H1 (cell line): ENCODE measurements around the gene SEMA5B. TPM values are rescaled to one million over a fixed set of nuclear protein-coding genes. Genes with fewer than 3 reads are reported as not detected.

ENCODE experiments used
- CTCF ChIA-PET: fragments of 300-600 bp; sonication (Branson Sonifier 250); formaldehyde crosslinking; loops from one replicate; lab custom pipeline; 2021; ENCODE audit not compliant: partially characterized antibody; lab: Charles Lee
- POLR2A ChIA-PET: fragments of 300-600 bp; sonication (Branson Sonifier 250); formaldehyde crosslinking; loops from one replicate; lab custom pipeline; 2021; ENCODE audit warnings: inconsistent platforms; ENCODE audit not compliant: partially characterized antibody; lab: Charles Lee
- DNase-seq, 2 experiments: peaks; one replicate each; pipeline versions ENCODE4 v3.0.0 to v3.0.0-alpha.2; 2010 to 2022; ENCODE audit warnings: low spot score in 2 of 2, low read depth in 1 of 2, mixed read lengths in 1 of 2
- FAIRE-seq: peaks from 2 replicates; lab custom pipeline; 2011; peaks lifted over from hg19 to GRCh38; lab: Jason Lieb, UNC
- H2AFZ ChIP-seq: 2 replicates; pipeline ENCODE4 v1.8.1; 2012; ENCODE audit warnings: low read length, inconsistent platforms
- H2AK5ac ChIP-seq: 2 replicates; pipeline ENCODE4 v1.6.1; 2013; ENCODE audit warnings: low read depth, low read length
- H2BK120ac ChIP-seq: replicated peaks from 2 replicates; pipeline ENCODE3; 2013; ENCODE audit warnings: low read depth, low read length, inconsistent platforms
- H2BK12ac ChIP-seq: 2 replicates; pipeline ENCODE4 v1.6.1; 2013; ENCODE audit warnings: low read depth, low read length
- H2BK15ac ChIP-seq: 2 replicates; pipeline ENCODE4 v1.6.1; 2013; ENCODE audit warnings: low read length
- H2BK20ac ChIP-seq: 2 replicates; pipeline ENCODE4 v1.6.1; 2013; ENCODE audit warnings: low read length
- H2BK5ac ChIP-seq: 2 replicates; pipeline ENCODE4 v1.6.1; 2013; ENCODE audit warnings: low read depth, low read length
- H3K14ac ChIP-seq: 2 replicates; pipeline ENCODE4 v1.6.1; 2013; ENCODE audit warnings: inconsistent platforms; ENCODE audit not compliant: insufficient read length
- H3K18ac ChIP-seq: 2 replicates; pipeline ENCODE4 v1.6.1; 2013; ENCODE audit warnings: low read length; ENCODE audit errors: extremely low read depth
- H3K23ac ChIP-seq: 2 replicates; pipeline ENCODE4 v1.6.1; 2013; ENCODE audit warnings: inconsistent platforms; ENCODE audit not compliant: insufficient read length
- H3K23me2 ChIP-seq: 2 replicates; pipeline ENCODE4 v1.6.1; 2013; ENCODE audit warnings: low read depth, low read length
- H3K27ac ChIP-seq: 2 replicates; pipeline ENCODE4 v1.6.1; 2011; ENCODE audit warnings: low read depth, low read length, inconsistent platforms
- H3K27me3 ChIP-seq, 4 experiments: replicated peaks in 1 of 4; 1 replicate in 1 of 4; 2 replicates in 3 of 4; pipeline versions ENCODE4 v1.6.1 to v1.8.1; 2011 to 2013; ENCODE audit warnings: low read length in 3 of 4, mild to moderate bottlenecking in 3 of 4, inconsistent platforms in 2 of 4, mixed read lengths in 2 of 4, moderate library complexity in 1 of 4; ENCODE audit not compliant: control insufficient read depth in 3 of 4, insufficient read depth in 3 of 4; ENCODE audit errors: extremely low read depth in 1 of 4
- H3K36me3 ChIP-seq, 4 experiments: 2 replicates each; pipeline versions ENCODE4 v1.6.1 to v1.8.1; 2011 to 2013; ENCODE audit warnings: mild to moderate bottlenecking in 4 of 4, low read length in 3 of 4, moderate library complexity in 2 of 4, control low read depth in 1 of 4, inconsistent platforms in 1 of 4; ENCODE audit not compliant: insufficient read depth in 4 of 4, control insufficient read depth in 2 of 4
- H3K4ac ChIP-seq: replicated peaks from 2 replicates; pipeline ENCODE3; 2013; ENCODE audit warnings: low read length, low read depth, mixed read lengths, inconsistent platforms; ENCODE audit not compliant: insufficient read length
- H3K4me1 ChIP-seq, 4 experiments: replicated peaks in 1 of 4; 1 replicate in 1 of 4; 2 replicates in 3 of 4; pipeline versions ENCODE4 v1.6.1 to v1.8.1; 2011 to 2013; ENCODE audit warnings: low read length in 3 of 4, inconsistent platforms in 2 of 4, mixed read lengths in 1 of 4; ENCODE audit not compliant: insufficient read depth in 4 of 4, control insufficient read depth in 3 of 4
- H3K4me2 ChIP-seq, 2 experiments: 2 replicates each; pipeline versions ENCODE4 v1.6.1 to v1.8.1; 2011 to 2013; ENCODE audit warnings: low read depth in 2 of 2, low read length in 2 of 2, control low read depth in 1 of 2, inconsistent platforms in 1 of 2, mild to moderate bottlenecking in 1 of 2; ENCODE audit not compliant: insufficient read depth in 1 of 2
- H3K4me3 ChIP-seq, 4 experiments: fragments of 200-600, 300-600 bp in 1 of 4; sonication (generic), shearing (Covaris generic), sonication (Bioruptor Twin) in 1 of 4; 2 replicates each; pipeline versions ENCODE4 v1.5.1 to v1.8.1; 2011 to 2016; ENCODE audit warnings: low read length in 4 of 4, low read depth in 3 of 4, control low read depth in 2 of 4, inconsistent platforms in 2 of 4, mild to moderate bottlenecking in 2 of 4, mixed read lengths in 1 of 4, moderate library complexity in 1 of 4; ENCODE audit not compliant: insufficient read depth in 2 of 4; ENCODE audit errors: extremely low read depth in 1 of 4
- H3K56ac ChIP-seq: replicated peaks from 2 replicates; pipeline ENCODE3; 2013; ENCODE audit warnings: low read depth, mild to moderate bottlenecking, mixed read lengths, low read length, inconsistent platforms; ENCODE audit not compliant: insufficient read length
- H3K79me1 ChIP-seq: 2 replicates; pipeline ENCODE4 v1.6.1; 2013; ENCODE audit warnings: low read depth, low read length, control low read depth
- H3K79me2 ChIP-seq, 2 experiments: 2 replicates each; pipeline versions ENCODE4 v1.6.1 to v1.8.1; 2012 to 2013; ENCODE audit warnings: low read length in 2 of 2, mild to moderate bottlenecking in 2 of 2, inconsistent platforms in 1 of 2; ENCODE audit not compliant: insufficient read depth in 2 of 2, control insufficient read depth in 1 of 2
- H3K9ac ChIP-seq, 4 experiments: replicated peaks in 1 of 4; 1 replicate in 1 of 4; 2 replicates in 3 of 4; pipeline versions ENCODE4 v1.6.1 to v1.8.1; 2011 to 2013; ENCODE audit warnings: low read depth in 3 of 4, low read length in 3 of 4, control low read depth in 2 of 4, mild to moderate bottlenecking in 2 of 4, moderate library complexity in 2 of 4, inconsistent platforms in 1 of 4; ENCODE audit errors: extremely low read depth in 1 of 4
- H3K9me3 ChIP-seq, 2 experiments: 2 replicates each; pipeline versions ENCODE4 v1.6.1 to v1.8.1; 2012 to 2013; ENCODE audit warnings: mild to moderate bottlenecking in 2 of 2, moderate library complexity in 2 of 2, control low read depth in 1 of 2, inconsistent platforms in 1 of 2, low read depth in 1 of 2, low read length in 1 of 2, mixed read lengths in 1 of 2; ENCODE audit not compliant: insufficient read depth in 2 of 2
- H4K20me1 ChIP-seq, 2 experiments: replicated peaks in 1 of 2; 2 replicates each; pipeline versions ENCODE3 to v1.8.1; 2011 to 2013; ENCODE audit warnings: inconsistent platforms in 2 of 2, low read length in 2 of 2, mild to moderate bottlenecking in 1 of 2; ENCODE audit not compliant: insufficient read depth in 2 of 2, control insufficient read depth in 1 of 2
- H4K5ac ChIP-seq: 2 replicates; pipeline ENCODE4 v1.6.1; 2013; ENCODE audit warnings: low read length, low read depth, mixed read lengths, inconsistent platforms; ENCODE audit not compliant: insufficient read length
- H4K8ac ChIP-seq: 2 replicates; pipeline ENCODE4 v1.8.0; 2013; ENCODE audit warnings: mild to moderate bottlenecking, moderate library complexity, low read length, inconsistent platforms; ENCODE audit not compliant: insufficient read depth; ENCODE audit errors: extremely low read depth
- H4K91ac ChIP-seq: replicated peaks from 2 replicates; pipeline ENCODE3; 2013; ENCODE audit warnings: low read length, mixed read lengths, inconsistent platforms; ENCODE audit not compliant: insufficient read length
- ATF2 ChIP-seq: IDR thresholded peaks from 2 replicates; pipeline ENCODE4 v1.6.1; 2012; ENCODE audit warnings: low read length, inconsistent platforms
- CHD1 ChIP-seq: IDR thresholded peaks from 2 replicates; pipeline ENCODE4 v1.6.1; 2012; ENCODE audit warnings: low read depth, low read length, improper control_type of control experiment
- CTBP2 ChIP-seq: IDR thresholded peaks from 2 replicates; pipeline ENCODE4 v1.7.0; 2011; ENCODE audit warnings: borderline replicate concordance, mild to moderate bottlenecking, moderate library complexity, mixed read lengths, low read length; ENCODE audit not compliant: insufficient read depth, insufficient read length
- EZH2 ChIP-seq: fragments of 200-600 bp; sonication (generic); IDR thresholded peaks from 2 replicates; pipeline ENCODE4 v1.7.1; 2012; ENCODE audit warnings: low read depth, mild to moderate bottlenecking, moderate library complexity, low read length, inconsistent platforms; ENCODE audit not compliant: severe bottlenecking
- FOSL1 ChIP-seq: IDR thresholded peaks from 2 replicates; pipeline ENCODE4 v1.6.1; 2011; ENCODE audit warnings: mild to moderate bottlenecking, low read depth, low read length, moderate library complexity; ENCODE audit not compliant: insufficient read depth
- GTF2F1 ChIP-seq: IDR thresholded peaks from 2 replicates; pipeline ENCODE4 v1.6.1; 2012; ENCODE audit warnings: low read depth, low read length, improper control_type of control experiment, borderline replicate concordance
- RBBP5 ChIP-seq: IDR thresholded peaks from 2 replicates; pipeline ENCODE4 v1.7.1; 2012; ENCODE audit warnings: low read depth, mild to moderate bottlenecking, inconsistent platforms, low read length, moderate library complexity, borderline replicate concordance
- RFX5 ChIP-seq: IDR thresholded peaks from 2 replicates; pipeline ENCODE4 v1.6.1; 2011; ENCODE audit warnings: low read depth, low read length, improper control_type of control experiment, borderline replicate concordance
- SIRT6 ChIP-seq: IDR thresholded peaks from one replicate; pipeline ENCODE4 v1.7.1; 2012; ENCODE audit warnings: low read length, inconsistent platforms
- TBP ChIP-seq: IDR thresholded peaks from 2 replicates; pipeline ENCODE4 v1.6.1; 2011; ENCODE audit warnings: low read depth, low read length, improper control_type of control experiment
- TCF12 ChIP-seq: IDR thresholded peaks from 2 replicates; pipeline ENCODE4 v1.6.1; 2011; ENCODE audit warnings: low read depth, mild to moderate bottlenecking, low read length
- WGBS, 2 experiments: shearing (Covaris generic) in 1 of 2; methylation state at CpG; one replicate each; pipeline versions ENCODE4 v1.1.6 to v1.1.7; 2013 to 2015; ENCODE audit warnings: low lambda C conversion rate in 2 of 2, mixed read lengths in 2 of 2, inconsistent platforms in 1 of 2, low coverage in 1 of 2, missing lambda C conversion rate in 1 of 2; ENCODE audit not compliant: insufficient replicate concordance in 2 of 2, insufficient coverage in 1 of 2, insufficient read length in 1 of 2; ENCODE audit errors: extremely low coverage in 1 of 2, missing lambda C conversion rate in 1 of 2; 5-methylcytosine and 5-hydroxymethylcytosine counted together
- polyA plus RNA-seq, 7 experiments: library from polyadenylated mRNA; depleted of rRNA in 3 of 7; stranded (reverse) in 5 of 7; unstranded in 2 of 7; fragments of >200 nt in 5 of 7; fragments of 200-250 nt in 2 of 7; gene quantifications; 1 replicate in 5 of 7; 2 replicates in 1 of 7; 4 replicates in 1 of 7; pipeline versions ENCODE4 v1.2.1 to v1.2.3, GENCODE V29; 2011 to 2013; ENCODE audit warnings: missing spikeins in 2 of 7, mixed read lengths in 2 of 7
- total RNA-seq: library from RNA; stranded (reverse); fragmentation: NEBNext Ultra II Directional; extraction: Animal tissue kit (Norgen Biotek cat#: 25700); gene quantifications from 2 replicates; pipeline ENCODE4 v1.2.1, GENCODE V29; 2021
- TF ChIP-seq, protein P1 (sequence below): IDR thresholded peaks from 2 replicates; pipeline ENCODE4 v1.6.1; 2012; ENCODE audit warnings: inconsistent platforms

Gene SEMA5B
- total and polyA plus RNA-seq, 2 of the 8 experiments (the other 6 are each of a cell fraction or from before 2014, with no cell fraction given) = 13.1 to 22.4 TPM

GRCh38 chr3:122902326-122902725 lies 125.2 kb downstream of the SEMA5B start:
- Histone ChIP-seq H3K79me1 (no peaks in the 10 kb centered on the region), H3K36me3 (no peaks in the 10 kb centered on the region), H2AFZ (no peak overlapping the region), H3K79me2 (no peaks in the 10 kb centered on the region), H3K9ac (no peak overlapping the region), H2BK120ac (no peak overlapping the region), H3K27me3 (no peaks in the 10 kb centered on the region), H4K8ac (no peak overlapping the region), H3K4me1 (no peaks in the 10 kb centered on the region; a peak in 1 of 7 replicates), H4K91ac (no peak overlapping the region), H2BK5ac (no peak overlapping the region), H3K9me3 (no peaks in the 10 kb centered on the region), H3K23ac (no peak overlapping the region), H2AK5ac (no peak overlapping the region), H3K4ac (no peak overlapping the region), H3K27ac (no peak overlapping the region), H2BK15ac (no peak overlapping the region), H3K56ac (no peak overlapping the region), H3K4me2 (no peak overlapping the region), H3K4me3 (no peak overlapping the region), H3K14ac (no peak overlapping the region), H2BK20ac (no peak overlapping the region), H3K23me2 (no peaks in the 10 kb centered on the region), H3K18ac (no peak overlapping the region), H4K20me1 (no peaks in the 10 kb centered on the region), H4K5ac (no peak overlapping the region), H2BK12ac (no peak overlapping the region)
- no peak for DNase-seq
- POLR2A ChIA-PET = interaction anchor here (0.6 kb wide), 1 partner anchor 128 kb away, joined by 4 read pairs; no protein-coding TSS in a partner anchor
- CTCF ChIA-PET = interaction anchor here (0.6 to 1.4 kb wide), 5 partner anchors 13 to 1886 kb away, joined by 3 to 5 read pairs (median 4); no protein-coding TSS in a partner anchor
- WGBS, 2 experiments = 78% methylated on average over 2 of the region's 2 CpGs; no CpG with 5 or more reads in 1 of the 2 experiments
- FAIRE-seq = no peak
- TF ChIP-seq CHD1 (no peak), TBP (no peak), EZH2 (no peak), GTF2F1 (no peak), CTBP2 (no peak), RFX5 (no peak), SIRT6 (no peak), FOSL1 (no peak), ATF2 (no peak), TCF12 (no peak), RBBP5 (no peak)
- TF ChIP-seq, protein P1, sequence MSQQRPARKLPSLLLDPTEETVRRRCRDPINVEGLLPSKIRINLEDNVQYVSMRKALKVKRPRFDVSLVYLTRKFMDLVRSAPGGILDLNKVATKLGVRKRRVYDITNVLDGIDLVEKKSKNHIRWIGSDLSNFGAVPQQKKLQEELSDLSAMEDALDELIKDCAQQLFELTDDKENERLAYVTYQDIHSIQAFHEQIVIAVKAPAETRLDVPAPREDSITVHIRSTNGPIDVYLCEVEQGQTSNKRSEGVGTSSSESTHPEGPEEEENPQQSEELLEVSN = no peak
